Measurements from ENCODE around the gene MAN2B2.

- TF ChIP-seq, protein P1, sequence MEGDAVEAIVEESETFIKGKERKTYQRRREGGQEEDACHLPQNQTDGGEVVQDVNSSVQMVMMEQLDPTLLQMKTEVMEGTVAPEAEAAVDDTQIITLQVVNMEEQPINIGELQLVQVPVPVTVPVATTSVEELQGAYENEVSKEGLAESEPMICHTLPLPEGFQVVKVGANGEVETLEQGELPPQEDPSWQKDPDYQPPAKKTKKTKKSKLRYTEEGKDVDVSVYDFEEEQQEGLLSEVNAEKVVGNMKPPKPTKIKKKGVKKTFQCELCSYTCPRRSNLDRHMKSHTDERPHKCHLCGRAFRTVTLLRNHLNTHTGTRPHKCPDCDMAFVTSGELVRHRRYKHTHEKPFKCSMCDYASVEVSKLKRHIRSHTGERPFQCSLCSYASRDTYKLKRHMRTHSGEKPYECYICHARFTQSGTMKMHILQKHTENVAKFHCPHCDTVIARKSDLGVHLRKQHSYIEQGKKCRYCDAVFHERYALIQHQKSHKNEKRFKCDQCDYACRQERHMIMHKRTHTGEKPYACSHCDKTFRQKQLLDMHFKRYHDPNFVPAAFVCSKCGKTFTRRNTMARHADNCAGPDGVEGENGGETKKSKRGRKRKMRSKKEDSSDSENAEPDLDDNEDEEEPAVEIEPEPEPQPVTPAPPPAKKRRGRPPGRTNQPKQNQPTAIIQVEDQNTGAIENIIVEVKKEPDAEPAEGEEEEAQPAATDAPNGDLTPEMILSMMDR (IDR thresholded peaks at IDR 0.05): no peak
- TF ChIP-seq POLR2A (IDR thresholded peaks at IDR 0.05) (no peak), EP300 (IDR thresholded peaks at IDR 0.05; ENCODE audit: low read depth) (no peak)
These were observed 11.8 kb upstream of the MAN2B2 start for GRCh38 chr4:6562931-6563901.

Data from transverse colon (tissue), 3 donors.